HK-2 (cell line): ENCODE results near the gene GFOD1.
"Not testable (repeated sequence)": the region's sequence is repeated elsewhere in the genome, so short reads cannot be mapped to it uniquely, and the experiment has no call there.

Source experiments
- DNase-seq: peaks from one replicate; pipeline ENCODE4 v3.0.0-alpha.2; 2018; ENCODE audit not compliant: unreplicated experiment

GFOD1 gene

GRCh38 chr6:13404892-13405254 lies 82.5 kb downstream of the GFOD1 start:
- no peak for DNase-seq

- DNase-seq, result no peak
These were observed 83.0 kb downstream of the GFOD1 start for GRCh38 chr6:13404228-13404891.

DNA sequence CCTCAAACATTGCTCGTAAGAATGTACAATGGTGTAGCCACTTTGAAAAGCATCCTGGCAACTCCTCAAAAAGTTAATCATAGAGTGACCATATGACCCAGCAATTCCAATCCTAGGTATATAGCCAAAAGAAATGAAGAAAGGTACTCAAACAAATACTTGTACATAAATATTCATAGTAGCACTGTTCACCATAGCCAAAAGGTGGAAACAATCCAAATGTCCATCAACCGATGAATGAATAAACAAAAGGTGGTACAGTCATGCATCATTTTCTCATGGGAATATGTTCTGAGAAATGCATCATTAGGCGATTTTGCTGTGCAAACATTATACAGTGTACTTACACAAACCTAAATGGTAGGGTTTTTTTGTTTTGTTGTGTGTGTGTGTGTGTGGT lies 84.7 kb downstream of the GFOD1 start:
- DNase-seq, result no peak

- DNase-seq, result no peak
These were observed 86.6 kb downstream of the GFOD1 start for GRCh38 chr6:13400772-13401171.

DNA sequence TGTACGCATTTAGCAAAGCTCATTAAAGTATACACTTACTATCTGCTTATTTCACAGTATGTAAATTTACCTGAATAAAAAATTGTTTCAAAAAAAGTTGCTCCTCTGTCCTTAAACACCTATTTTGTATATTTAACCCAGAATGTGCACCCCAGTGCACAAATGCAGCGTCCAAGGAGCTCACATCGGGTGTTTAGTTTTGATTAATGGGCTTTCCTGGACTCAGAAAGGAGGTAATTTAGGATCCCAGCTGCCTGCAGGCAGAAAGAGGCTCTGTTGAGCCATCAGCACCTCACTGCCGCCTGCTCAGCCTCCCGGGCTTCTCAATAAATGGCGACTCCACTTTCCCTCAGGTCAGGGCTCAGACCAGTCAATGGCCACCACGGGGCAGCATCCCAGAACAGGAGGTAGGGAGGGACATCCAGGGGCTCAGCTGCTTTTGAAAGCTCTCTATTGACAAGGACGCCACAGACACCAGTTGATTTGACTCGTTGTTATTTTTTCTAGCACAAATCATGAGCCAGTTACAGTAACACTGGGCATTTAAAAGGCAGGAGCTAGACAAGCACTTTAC lies 88.9 kb downstream of the GFOD1 start:
- DNase-seq, result no peak

- DNase-seq, result no peak
These were observed 89.4 kb downstream of the GFOD1 start for GRCh38 chr6:13398069-13398381.

- no peak for DNase-seq
These were observed 89.9 kb downstream of the GFOD1 start for GRCh38 chr6:13397359-13398068.

- no peak for DNase-seq
These were observed 91.1 kb downstream of the GFOD1 start for GRCh38 chr6:13396241-13396792.

- peak; percentile 29 for DNase-seq
These were observed 91.8 kb downstream of the GFOD1 start for GRCh38 chr6:13395272-13396237.

DNA sequence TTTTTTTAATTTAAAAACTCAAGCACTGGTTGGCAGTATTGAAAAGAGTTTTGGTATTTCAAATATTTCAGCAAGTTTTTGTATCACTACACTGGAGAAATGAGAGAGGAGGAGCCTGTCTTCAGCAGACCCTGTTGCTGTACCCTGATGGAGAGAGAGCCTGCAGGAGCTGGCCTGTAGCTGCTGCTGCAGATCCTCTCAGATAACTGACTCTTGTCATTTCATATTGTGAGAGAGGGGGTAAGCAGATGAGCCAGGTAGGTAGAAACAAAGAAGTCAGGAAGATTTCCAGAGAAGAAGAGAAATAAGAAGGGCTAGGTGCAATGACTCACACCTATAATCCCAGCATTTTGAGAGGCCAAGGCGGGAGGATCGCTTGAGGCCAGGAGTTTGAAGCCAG lies 94.9 kb downstream of the GFOD1 start:
- no peak for DNase-seq

GRCh38 chr6:13391537-13391936 lies 95.9 kb downstream of the GFOD1 start:
- no peak for DNase-seq

- no peak for DNase-seq
These were observed 96.7 kb downstream of the GFOD1 start for GRCh38 chr6:13390658-13391057.

- not testable (repeated sequence) for DNase-seq
These were observed 98.2 kb downstream of the GFOD1 start for GRCh38 chr6:13389237-13389636.

DNA sequence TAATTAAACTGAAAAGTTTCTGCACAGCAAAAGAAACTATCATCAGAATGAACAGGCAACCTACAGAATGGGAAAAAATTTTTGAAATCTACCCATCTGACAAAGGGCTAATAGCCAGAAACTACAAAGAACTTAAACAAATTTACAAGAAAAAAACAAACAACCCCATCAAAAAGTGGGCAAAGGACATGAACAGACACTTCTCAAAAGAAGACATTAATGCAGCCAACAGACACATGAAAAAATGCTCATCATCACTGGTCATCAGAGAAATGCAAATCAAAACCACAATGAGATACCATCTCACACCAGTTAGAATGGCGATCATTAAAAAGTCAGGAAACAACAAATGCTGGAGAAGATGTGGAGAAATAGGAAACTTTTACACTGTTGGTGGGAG lies 98.6 kb downstream of the GFOD1 start:
- DNase-seq, result not testable (repeated sequence)

DNA sequence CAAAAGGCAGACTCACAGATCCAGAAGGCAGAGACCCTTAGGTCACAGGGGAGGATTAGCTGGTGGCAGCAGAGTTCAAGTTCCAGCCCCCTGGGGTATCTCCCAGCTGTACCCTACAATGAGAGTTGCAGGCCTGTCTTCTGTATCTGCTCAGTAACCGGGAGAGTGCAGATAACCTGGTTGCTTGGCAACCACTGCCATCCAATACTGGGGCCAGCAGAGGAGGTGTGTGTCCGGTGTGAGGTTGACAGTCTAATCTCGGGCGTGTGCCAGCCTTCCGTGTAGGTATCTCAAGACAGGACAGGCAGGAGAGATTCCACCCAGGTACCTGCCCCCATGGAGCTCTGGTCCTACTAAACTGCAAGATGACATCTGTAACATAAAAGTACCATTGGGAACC lies 102.4 kb downstream of the GFOD1 start:
- no peak for DNase-seq

- DNase-seq, result no peak
These were observed 102.9 kb downstream of the GFOD1 start for GRCh38 chr6:13384506-13384905.

GRCh38 chr6:13383328-13384163 lies 103.9 kb downstream of the GFOD1 start:
- no peak for DNase-seq

DNA sequence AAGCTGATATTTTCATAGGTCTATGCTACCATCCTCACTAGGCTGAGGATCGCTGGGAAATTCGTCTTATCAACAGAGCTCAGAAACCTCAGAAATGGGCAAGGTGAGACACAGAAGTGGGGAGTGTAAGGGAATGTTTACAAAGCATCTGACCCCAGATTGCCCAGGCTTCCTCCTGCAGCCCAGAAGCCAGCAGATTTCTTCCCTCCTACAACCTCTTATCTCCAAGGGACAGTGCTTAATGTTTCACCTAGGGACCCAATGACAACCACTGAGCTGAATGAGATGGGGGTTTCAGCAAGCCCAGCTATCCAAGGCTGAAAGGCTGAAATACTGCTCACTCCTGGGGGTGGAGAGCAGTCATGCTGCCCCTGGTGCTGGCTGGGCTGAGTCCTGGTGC lies 106.6 kb downstream of the GFOD1 start:
- no peak for DNase-seq

- no peak for DNase-seq
These were observed 108.5 kb downstream of the GFOD1 start for GRCh38 chr6:13378669-13379590.
